HG03378 (cell line): ENCODE results near the gene RGS5.

Experiments used
- ATAC-seq: cut with Tn5 transposase; IDR thresholded peaks from one replicate; pipeline ENCODE4 v1.9.1; 2021; ENCODE audit warnings: mild to moderate bottlenecking, moderate library complexity; ENCODE audit not compliant: unreplicated experiment

RGS5 gene

DNA sequence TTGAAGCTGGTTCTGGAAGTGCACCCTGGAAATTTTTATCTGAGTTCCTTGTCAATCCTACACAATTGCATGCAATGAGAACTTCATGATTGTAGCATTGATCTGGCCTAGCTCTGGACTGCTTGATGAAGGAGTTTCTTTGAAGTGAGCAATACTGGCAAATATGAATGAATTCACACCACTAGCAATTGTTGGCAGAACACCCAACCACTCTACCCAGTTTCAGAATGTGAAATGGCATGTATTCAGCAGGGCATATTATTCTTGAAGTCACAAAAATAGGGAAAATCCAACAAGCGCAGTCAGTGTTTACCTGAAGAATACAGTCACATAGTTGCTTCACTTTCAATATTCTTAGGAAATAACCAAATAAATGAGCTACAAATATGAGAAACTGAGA is 57.3 kb downstream of the RGS5 start:
- no peak for ATAC-seq

DNA sequence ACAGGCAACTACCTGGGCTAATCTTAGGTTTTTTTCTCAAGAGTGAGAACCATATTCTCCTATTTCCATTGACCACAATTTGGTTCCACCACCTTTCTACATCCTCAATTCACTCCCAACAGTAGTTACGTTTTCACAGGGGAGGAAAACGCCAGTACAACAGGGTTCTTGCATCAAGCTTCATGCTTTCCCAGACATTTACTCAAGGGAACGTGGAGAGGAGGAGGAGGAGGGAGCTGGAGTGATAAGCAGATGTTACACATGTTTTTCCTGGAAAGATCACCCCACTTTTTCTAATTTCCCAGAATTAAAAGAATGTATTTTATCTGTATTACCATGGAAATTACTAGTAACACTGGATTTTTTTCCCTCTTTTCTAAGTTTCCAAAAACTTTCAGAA is 58.3 kb downstream of the RGS5 start:
- no peak for ATAC-seq

DNA sequence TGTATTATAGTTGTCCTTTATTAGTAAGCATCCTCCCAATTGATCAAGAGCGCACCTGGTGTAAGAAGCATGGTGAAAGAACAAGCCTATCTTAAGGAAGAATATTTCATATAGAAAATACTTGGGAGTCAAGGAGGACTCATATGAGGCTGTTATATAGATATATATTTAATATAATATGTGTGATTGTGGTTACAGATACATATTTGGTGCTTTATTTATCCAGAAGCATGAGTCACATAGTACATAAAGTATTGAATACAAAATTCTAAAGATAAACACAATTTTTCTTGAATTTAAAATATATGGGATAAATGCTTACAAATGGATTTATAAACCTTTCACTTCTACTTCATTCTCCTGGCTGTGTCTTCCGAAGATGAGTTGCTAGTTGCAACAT is 60.6 kb downstream of the RGS5 start:
- ATAC-seq, result no peak

DNA sequence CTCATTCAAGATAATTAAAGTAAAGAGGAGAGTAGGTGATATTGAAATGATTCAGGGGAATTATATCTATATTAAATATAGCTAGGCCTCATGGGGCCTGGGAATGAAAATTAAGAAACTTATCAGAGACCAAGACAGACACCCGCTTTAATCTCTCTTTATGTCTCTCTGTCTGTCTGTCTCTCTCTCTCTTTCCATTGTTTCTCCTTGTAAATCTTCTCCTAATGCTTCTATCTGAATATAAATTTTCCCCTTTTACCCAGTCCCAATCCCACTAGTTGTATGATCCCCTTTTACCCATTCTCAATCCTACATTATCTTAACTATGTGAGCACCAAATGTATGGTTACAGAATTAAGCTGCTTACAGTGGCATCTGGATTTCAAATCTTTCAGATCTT is 61.2 kb downstream of the RGS5 start:
- ATAC-seq, result no peak

DNA sequence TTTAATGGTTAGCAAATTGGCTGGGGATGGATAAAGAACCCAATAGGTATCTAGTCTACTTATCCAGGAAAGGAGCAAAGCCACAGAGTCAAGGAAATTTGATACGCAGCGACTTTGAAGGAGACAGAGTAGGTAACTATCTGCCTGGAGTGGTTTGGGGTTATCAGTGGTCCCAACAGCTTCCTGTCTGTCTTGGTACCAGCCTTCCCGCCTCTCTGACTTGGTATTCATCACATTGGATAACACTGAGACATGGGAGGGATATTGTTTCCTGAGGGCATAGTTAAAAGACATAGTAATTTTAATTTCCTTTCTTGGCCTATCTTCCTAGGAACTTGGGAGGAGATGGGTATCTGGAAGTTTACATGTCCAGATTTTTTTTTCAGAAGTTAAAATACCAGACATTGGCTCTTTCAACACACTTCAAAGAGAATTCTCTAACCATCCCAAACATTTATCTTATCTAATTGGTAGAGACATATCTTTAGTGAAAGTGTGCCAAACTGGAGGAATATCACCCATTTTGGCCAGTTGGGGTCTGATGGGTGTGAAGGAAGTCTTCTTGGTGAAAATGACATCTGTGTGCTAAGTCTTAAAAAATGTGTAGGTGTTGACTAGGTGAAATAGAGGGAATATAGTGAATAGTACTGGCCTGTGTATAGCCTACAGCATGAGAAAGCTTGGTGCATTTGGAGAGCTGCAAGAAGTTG is 65.0 kb downstream of the RGS5 start:
- ATAC-seq, result no peak

DNA sequence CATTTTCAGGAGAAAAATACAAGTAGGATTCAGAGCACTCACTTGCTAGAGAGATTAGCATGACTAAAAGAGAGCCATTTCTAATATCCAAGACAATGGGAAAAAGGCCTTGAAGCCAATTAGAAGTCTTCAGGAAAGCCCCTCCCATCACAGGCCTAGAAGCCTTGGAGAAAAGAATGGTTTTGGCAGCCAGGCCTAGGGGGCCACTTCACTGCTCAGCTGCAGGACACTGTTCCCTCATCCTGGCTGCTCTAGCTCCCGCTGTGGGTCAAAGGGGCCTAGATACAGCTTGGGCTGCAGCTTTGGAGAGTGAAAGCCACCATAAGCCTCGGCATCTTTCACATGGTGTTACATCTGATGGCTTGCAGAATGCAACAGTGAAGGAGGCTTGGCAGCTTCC is 70.7 kb downstream of the RGS5 start:
- ATAC-seq, result no peak

DNA sequence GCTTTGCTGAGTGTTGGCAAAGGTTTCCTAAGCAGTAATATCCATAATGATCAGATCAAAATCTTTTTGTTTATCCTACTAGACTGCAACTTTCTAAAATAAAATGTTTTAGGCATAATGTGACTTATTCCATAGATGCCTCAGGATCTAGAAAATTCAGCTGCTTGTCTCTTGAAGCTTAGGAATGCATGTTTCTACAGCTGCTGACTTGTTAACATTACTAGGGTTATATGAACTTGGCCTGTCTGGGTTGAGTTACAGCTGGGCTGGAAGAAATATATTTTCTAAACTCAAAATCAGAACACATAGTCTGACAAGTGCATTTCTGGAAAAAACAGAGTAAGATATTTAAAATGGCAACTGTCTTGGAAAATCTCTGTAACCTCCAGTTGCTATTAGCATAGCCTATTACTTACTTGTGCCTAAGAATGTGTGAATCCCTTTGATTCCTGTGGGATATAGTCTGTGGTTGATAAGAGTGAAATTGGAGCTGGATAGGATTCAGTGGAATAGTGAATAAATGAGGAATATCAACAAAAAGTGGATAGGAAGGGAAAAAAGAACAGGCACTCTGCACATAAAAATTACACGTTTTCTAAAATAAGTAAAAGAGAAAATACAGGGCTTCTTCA is 72.4 kb downstream of the RGS5 start:
- no peak for ATAC-seq

DNA sequence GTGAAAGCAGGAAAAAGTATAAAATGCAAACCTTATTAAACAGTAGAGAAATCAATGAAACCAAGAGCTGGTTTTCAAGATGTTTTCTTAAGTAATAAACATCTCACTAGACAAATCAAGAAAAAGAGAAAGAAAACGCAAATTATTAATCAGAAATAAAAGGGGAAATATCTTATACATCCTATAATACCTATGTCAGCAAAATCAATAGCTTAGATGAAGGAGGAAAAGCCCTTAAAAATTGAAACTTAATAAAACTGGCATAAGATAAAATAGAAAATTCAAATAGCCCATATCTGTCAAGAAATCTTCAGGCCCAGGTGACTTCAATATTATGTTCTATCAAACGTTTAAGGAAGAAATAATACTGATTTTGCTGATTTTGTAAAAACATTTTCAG is 74.4 kb downstream of the RGS5 start:
- no peak for ATAC-seq

DNA sequence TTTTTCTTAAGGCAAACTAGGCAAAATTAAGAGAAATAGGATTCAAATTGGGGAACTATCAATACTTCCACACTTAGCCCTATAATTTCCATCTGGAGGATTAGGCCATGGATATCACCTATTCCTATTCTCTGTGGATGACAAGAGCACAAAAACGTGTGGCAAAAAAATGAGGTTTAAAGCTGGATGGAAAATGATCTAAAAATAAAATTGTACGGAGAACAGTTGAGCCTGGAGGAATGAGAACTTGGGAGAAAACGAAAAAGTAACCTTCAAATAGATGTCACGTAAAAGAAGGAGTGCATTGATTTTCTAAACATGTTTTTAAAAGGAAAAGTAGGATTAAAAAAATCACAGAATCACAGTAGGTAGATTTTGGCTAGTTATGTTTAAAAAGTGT is 77.9 kb downstream of the RGS5 start:
- no peak for ATAC-seq

DNA sequence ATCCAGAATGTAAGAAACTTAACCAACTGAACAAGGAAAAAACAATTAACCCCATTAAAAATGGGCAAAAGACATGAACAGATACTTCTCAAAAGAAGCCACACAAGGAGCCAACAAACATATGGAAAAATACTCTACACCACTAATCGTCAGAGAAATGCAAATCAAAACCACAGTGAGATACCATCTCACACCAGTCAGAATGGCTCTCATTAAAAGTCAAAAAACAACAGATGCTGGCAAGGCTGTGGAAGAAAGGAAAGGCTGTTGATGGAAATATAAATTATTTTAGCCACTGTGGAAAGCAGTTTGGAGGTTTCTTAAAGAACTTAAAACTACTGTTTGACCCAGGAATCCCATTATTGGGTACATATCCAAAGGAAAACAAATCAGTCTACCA is 82.3 kb downstream of the RGS5 start:
- ATAC-seq, result no peak

DNA sequence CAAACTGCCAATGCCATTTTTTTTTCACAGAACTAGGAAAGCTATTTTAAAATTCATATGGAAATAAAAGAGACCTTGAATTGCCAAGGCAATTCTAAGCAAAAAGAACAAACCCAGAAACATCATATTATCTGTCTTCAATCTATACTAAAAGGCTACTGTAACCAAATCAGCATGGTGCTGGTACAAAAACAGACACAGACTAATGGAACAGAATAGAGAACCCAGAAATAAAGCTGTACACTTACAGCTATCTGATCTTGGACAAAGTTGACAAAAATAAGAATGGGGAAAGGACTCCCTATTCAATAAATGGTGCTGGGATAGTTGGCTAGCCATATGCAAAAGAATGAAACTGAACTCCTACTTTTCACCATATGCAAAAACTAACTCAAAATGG is 83.0 kb downstream of the RGS5 start:
- no peak for ATAC-seq

DNA sequence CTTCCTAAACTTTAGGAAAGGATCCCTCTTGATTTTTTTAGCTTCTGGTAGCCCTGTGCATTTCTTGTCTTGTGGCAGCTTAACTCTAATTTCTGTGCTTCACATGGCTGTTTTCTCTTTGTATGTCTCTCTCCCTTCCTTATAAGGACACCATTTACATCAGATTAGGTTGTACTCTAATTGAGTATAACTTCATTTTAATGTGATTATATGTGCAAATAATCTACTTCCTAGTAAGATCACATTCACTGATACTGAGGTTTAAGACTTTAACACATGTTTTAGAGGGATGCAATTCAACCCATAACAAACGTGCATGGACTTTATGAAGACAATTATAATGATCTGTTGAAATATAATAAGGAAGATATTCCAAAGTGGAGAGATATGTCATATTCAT is 86.8 kb downstream of the RGS5 start:
- no peak for ATAC-seq

DNA sequence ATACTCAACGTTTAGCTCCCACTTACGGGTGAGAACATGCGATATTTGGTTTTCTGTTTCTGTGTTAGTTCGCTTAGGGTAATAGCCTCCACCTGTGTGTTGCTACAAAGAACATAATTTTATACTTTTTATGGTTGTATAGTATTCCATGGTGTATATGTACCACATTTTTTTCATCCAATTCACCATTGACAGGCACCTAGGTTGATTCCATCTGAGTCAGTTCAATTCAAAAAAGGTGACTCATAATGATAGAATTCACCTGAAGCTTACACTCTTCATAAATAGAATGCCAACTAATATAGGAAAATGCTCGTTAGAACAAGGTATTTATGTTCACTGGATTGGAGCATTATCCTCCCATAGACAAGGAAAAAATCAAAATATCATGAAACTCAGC is 95.1 kb downstream of the RGS5 start:
- ATAC-seq, result no peak

DNA sequence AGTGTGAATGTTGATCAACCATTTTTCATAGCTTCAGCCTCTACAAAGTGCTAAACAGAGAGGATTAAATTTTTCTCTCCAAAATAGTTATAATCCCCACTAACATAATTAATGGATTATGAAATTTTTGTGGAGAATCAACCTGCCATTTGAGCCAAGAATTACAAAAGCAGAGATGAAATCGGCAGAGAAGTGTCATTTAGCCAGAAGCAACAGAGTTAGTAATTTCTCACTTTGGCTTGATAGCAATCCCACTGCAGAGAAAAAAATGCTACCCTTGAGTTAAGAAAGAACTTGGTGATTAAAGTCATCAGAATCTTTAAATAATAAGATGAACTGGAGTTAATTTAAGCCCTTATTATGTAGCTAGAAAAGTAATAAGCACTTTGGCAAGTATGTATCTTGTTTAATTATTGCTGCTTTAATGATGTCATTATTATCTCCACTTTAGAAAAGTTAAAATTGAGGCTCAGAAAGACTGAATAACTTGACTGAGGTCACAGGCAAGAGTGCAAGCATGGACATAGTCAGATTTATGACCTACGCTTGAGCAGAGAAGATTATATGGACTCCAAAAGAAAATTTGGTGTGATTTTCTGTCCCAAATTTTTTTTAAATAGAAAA is 96.2 kb downstream of the RGS5 start:
- ATAC-seq, result no peak

DNA sequence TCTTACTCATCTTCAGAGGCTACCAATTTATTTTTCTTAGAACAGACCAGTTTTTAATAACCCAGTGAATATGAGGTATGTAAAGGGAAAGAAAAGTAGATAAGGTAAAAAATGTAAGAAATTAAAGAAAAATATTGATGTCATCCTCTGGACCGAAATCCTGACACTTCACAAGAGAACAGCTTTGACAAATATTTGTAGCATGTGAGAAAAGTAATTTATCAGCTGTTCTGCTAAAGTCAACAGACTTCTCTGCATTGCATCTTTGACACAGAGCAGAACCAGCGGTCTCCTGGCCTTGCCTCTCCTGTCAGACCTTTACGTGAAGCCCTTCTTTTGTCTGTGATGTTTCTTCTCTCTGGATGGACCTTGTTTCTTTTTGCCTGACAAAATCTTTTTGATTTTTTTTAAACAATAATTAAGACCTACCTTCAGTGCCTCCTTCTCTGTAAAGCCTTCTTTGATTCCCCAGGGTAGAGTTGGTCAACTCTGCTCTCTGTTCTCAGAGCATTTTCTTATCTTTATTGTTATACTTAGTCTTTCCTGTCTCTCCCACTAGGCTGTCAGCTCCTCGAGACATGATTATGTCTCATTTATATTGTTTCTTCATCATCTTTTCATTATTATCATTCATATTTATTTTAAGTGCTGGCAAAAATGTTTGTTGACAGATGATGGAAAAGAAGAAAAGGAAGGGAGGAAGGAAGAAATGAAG is 98.2 kb downstream of the RGS5 start:
- ATAC-seq, result no peak

DNA sequence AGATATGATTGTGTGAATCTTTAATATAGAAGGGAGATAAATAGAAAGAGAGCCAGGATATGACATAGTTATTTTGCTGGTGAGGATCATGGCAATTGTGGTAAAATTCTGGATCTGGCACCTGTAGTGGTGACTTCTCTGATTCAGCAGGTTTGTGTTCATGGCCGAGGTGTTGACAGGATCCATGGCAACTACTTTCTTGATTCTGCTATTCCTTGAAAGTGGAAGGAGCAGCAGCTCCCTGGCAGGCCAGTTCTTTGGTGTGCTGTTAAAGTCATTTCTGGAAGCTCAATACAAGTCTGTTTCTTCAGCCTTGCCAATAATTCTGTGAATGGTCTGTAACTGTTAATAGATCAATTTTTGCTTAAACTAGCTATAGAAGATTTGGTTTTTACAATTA is 100.1 kb downstream of the RGS5 start:
- no peak for ATAC-seq

DNA sequence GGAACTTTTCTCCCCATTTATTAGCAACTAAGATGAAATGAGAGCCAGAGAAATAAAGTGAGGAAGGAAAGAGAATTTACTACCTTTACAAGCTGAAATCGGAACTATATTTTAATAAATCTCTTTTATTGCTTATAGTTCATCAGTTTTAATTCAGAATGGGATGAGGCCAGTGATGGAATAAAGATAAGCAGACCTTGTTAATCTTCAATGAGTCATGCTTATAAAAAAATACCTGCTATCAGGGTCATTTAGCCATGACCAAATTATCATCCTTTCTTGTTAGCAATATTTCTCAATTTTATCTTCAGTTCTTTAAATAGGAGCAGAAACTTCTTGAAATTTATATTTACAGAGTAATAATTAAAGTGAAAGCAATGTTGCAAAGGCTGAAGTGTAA is 107.5 kb downstream of the RGS5 start:
- no peak for ATAC-seq

DNA sequence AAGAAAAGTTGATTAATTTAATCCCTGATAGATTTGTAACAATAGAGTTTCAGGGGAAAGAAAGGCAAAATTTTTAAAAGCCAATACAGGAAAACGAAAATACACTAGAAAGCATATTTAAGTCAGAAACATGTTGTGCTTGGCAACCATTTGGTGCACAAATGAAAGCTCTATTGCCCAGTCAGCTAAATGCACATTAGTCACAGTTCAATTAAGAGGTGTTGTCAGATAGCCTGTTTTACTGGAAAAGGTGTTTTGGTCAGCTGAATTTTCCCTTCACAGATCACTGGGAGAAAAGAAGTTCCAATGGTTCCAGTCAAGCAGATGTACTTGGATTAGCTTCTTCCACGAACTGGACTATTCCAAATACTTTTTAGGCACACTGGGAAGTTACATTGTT is 108.1 kb downstream of the RGS5 start:
- no peak for ATAC-seq

DNA sequence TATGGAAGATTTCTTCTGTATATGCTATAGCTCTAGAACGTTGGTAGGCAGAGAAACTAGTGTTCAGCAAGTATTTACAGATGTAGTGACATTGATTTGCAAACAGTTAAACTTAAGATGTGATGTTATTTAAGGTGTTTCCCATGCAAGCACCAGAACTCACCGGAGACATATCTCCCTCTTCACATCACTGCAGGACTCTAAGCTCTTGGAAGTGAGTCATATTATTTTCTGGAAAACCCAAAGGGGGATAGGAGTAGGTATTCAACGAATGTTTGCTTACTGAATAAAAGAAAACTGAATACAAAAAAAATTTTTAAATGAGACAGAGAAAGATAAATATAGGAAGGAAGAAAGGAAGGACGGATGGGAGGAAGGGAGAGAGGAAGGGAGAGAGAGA is 108.5 kb downstream of the RGS5 start:
- ATAC-seq, result no peak

DNA sequence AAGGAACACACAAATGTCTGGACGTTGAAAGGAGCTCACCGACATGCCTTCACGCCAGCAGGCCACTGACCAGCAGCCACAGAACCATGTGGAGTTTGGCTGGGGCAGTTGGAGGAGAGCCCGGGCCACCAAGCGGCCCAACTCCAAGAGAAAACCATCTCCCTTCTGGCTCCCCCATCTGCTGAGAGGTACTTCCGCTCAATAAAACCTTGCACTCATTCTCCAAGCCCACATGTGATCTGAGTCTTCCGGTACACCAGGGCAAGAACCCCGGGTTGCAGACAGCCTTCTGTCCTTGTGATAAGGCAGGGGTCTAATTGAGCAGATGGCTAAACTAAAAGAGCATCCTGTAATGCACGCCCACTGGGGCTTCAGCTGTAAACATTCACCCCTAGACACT is 109.1 kb downstream of the RGS5 start:
- ATAC-seq, result no peak

DNA sequence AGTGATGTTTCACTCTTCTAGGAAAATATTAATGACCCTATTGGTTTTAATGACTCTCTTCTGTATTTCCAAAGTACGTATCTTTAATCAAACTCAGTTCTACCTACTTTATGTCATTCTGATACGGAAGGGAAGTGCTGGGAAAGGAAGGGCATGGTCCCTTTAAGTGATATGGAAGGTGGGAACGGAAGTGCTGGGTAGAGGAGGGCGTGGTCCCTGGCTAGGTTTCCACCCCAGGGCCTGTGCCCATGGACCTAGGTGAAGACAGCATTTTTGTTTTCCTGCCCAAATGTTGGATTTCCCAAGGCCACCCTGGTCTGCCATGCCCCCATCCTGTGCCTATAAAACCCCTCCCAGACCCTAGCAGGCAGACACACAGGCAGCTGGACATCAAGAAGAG is 109.5 kb downstream of the RGS5 start:
- ATAC-seq, result no peak
